Left lung (tissue), 10 donors: ENCODE measurements around the gene CFAP90. TPM values are rescaled to one million over a fixed set of nuclear protein-coding genes. Genes with fewer than 3 reads are reported as not detected.

Experiments
- ATAC-seq: fragments of 200-7000 bp; cut with Tn5 transposase; one replicate; pipeline ENCODE4 v1.9.1; 2020; ENCODE audit warnings: moderate library complexity
- DNase-seq, 4 donors: peaks; one replicate each; pipeline ENCODE4 v3.0.0-alpha.2; 2013 to 2020
- H3K27ac ChIP-seq, 2 donors: fragments of 200-600 bp; sonication (generic) in 1 of 2; one replicate each; pipeline versions ENCODE4 v1.5.0 to v1.8.0; 2020 to 2021
- H3K27me3 ChIP-seq, 2 donors: fragments of 200-600 bp; sonication (generic) in 1 of 2; one replicate each; pipeline versions ENCODE4 v1.5.0 to v1.8.0; 2020 to 2021
- H3K36me3 ChIP-seq, 2 donors: fragments of 200-600 bp; sonication (generic) in 1 of 2; one replicate each; pipeline versions ENCODE4 v1.5.0 to v1.8.0; 2020 to 2021
- H3K4me1 ChIP-seq, 2 donors: fragments of 200-600 bp; one replicate each; pipeline ENCODE4 v1.8.0; 2021
- H3K4me3 ChIP-seq, 2 donors: fragments of 200-600 bp; sonication (generic) in 1 of 2; one replicate each; pipeline versions ENCODE4 v1.5.0 to v1.8.0; 2020 to 2021; ENCODE audit warnings: mild to moderate bottlenecking in 1 of 2
- H3K9me3 ChIP-seq, 2 donors: fragments of 200-600 bp; sonication (generic) in 1 of 2; one replicate each; pipeline versions ENCODE4 v1.5.0 to v1.8.0; 2020 to 2021
- intact Hi-C, 2 donors: fragments of 100-400 bp; cut with DNase I; formaldehyde crosslinking; loops; one replicate each; pipeline versions ENCODE4 v1.11.2 to v1.14.2; 2022
- polyA plus RNA-seq, 6 donors: library from polyadenylated mRNA; unstranded; fragments of 120-200 nt; gene quantifications; one replicate each; pipeline ENCODE4 v1.2.1, GENCODE V29; 2013; ENCODE audit not compliant: insufficient read length in 6 of 6
- total RNA-seq, 2 donors: library from RNA; stranded (reverse); fragmentation: NEBNext Ultra II Directional; extraction: Animal tissue kit (Norgen Biotek cat#: 25700); gene quantifications; one replicate each; pipeline ENCODE4 v1.2.1, GENCODE V29; 2021
- TF ChIP-seq, protein P1 (sequence below), 2 donors: fragments of 200-600 bp; sonication (generic) in 1 of 2; IDR thresholded peaks; one replicate each; pipeline versions ENCODE4 v1.5.0 to v1.8.0; 2021; ENCODE audit warnings: antibody characterized with exemption in 2 of 2
- donor health status: DM: no; HTN: yes; CAD: no.
- donor health status: DM: no; HTN: no; CAD: no.

The CFAP90 gene
- total and polyA plus RNA-seq, 8 donors, result 0.82 to 10.5 (median 5.9) TPM

GRCh38 chr5:7822449-7822848 is 28.5 kb downstream of the CFAP90 start:
- Histone ChIP-seq H3K9me3 (no peaks in the 10 kb centered on the region), H3K36me3 (no peaks in the 10 kb centered on the region), H3K4me1 (no peaks in the 10 kb centered on the region), H3K27me3 (no peaks in the 10 kb centered on the region), H3K4me3 (no peak overlapping the region), H3K27ac (no peak overlapping the region)
- DNase-seq (no peak), ATAC-seq (no peak)
- TF ChIP-seq, protein P1, sequence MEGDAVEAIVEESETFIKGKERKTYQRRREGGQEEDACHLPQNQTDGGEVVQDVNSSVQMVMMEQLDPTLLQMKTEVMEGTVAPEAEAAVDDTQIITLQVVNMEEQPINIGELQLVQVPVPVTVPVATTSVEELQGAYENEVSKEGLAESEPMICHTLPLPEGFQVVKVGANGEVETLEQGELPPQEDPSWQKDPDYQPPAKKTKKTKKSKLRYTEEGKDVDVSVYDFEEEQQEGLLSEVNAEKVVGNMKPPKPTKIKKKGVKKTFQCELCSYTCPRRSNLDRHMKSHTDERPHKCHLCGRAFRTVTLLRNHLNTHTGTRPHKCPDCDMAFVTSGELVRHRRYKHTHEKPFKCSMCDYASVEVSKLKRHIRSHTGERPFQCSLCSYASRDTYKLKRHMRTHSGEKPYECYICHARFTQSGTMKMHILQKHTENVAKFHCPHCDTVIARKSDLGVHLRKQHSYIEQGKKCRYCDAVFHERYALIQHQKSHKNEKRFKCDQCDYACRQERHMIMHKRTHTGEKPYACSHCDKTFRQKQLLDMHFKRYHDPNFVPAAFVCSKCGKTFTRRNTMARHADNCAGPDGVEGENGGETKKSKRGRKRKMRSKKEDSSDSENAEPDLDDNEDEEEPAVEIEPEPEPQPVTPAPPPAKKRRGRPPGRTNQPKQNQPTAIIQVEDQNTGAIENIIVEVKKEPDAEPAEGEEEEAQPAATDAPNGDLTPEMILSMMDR (IDR thresholded peaks at IDR 0.05), result no peak
- intact Hi-C loops, result no loop called here

GRCh38 chr5:7816535-7816901 is 34.4 kb downstream of the CFAP90 start:
- H3K36me3 ChIP-seq, result no peaks in the 10 kb centered on the region
- H3K9me3 ChIP-seq, result no peaks in the 10 kb centered on the region
- H3K27me3 ChIP-seq, result peaks cover 0 to 19% of the 10 kb centered on the region in 2 donors
- H3K4me3 ChIP-seq, result no peak overlapping the region
- H3K27ac ChIP-seq, result no peak overlapping the region
- intact Hi-C loops, result no loop called here
- no peak for DNase-seq
- H3K4me1 ChIP-seq, result peaks cover 0 to 12% of the 10 kb centered on the region in 2 donors
- peak; percentile 10 for ATAC-seq
- TF ChIP-seq, protein P1 (IDR thresholded peaks at IDR 0.05), result peak in 1 of 2 donors; percentile 36

GRCh38 chr5:7815892-7816534 is 34.9 kb downstream of the CFAP90 start:
- H3K4me3 ChIP-seq, result no peak overlapping the region
- intact Hi-C loops, result no loop called here
- H3K9me3 ChIP-seq, result no peaks in the 10 kb centered on the region
- peak; percentile 99 for ATAC-seq
- peak; percentile 54 to 94 (median 79) for DNase-seq
- H3K27me3 ChIP-seq, result peaks cover 0 to 19% of the 10 kb centered on the region in 2 donors
- H3K4me1 ChIP-seq, result peaks cover 0 to 12% of the 10 kb centered on the region in 2 donors
- H3K36me3 ChIP-seq, result no peaks in the 10 kb centered on the region
- no peak overlapping the region for H3K27ac ChIP-seq
- TF ChIP-seq, protein P1 (IDR thresholded peaks at IDR 0.05), result peak; percentile 85 to 90

- DNase-seq, result no peak
- Histone ChIP-seq H3K9me3 (no peaks in the 10 kb centered on the region), H3K4me3 (no peak overlapping the region), H3K27ac (no peak overlapping the region), H3K4me1 (peaks cover 0 to 12% of the 10 kb centered on the region in 2 donors), H3K27me3 (peaks cover 0 to 19% of the 10 kb centered on the region in 2 donors), H3K36me3 (no peaks in the 10 kb centered on the region)
- intact Hi-C loops, result no loop called here
- TF ChIP-seq, protein P1 (IDR thresholded peaks at IDR 0.05), result no peak
- no peak for ATAC-seq
Measured at GRCh38 chr5:7814816-7815215, 36.1 kb downstream of the CFAP90 start.

GRCh38 chr5:7813576-7813975 is 37.4 kb downstream of the CFAP90 start:
- TF ChIP-seq, protein P1 (IDR thresholded peaks at IDR 0.05), result no peak
- peaks cover 0 to 19% of the 10 kb centered on the region in 2 donors for H3K27me3 ChIP-seq
- DNase-seq (no peak), ATAC-seq (peak; percentile 21)
- H3K9me3 ChIP-seq, result no peaks in the 10 kb centered on the region
- no peak overlapping the region for H3K4me3 ChIP-seq
- no peaks in the 10 kb centered on the region for H3K36me3 ChIP-seq
- intact Hi-C loops, result no loop called here
- no peak overlapping the region for H3K27ac ChIP-seq
- H3K4me1 ChIP-seq, result peaks cover 0 to 12% of the 10 kb centered on the region in 2 donors
